Psoas muscle (tissue), 8 donors: ENCODE measurements around the gene UBE2N. TPM values are rescaled to one million over a fixed set of nuclear protein-coding genes. Genes with fewer than 3 reads are reported as not detected.

ENCODE experiments used
- ATAC-seq, 4 donors: fragments of 200-7000 bp; cut with Tn5 transposase; one replicate each; pipeline ENCODE4 v1.9.1; 2020; ENCODE audit warnings: moderate library complexity in 3 of 4, mild to moderate bottlenecking in 2 of 4
- DNase-seq, 2 donors: peaks; one replicate each; pipeline ENCODE4 v3.0.0-alpha.2; 2020
- H3K27ac ChIP-seq: fragments of 200-600 bp; one replicate; pipeline ENCODE4 v1.8.0; 2022
- H3K27me3 ChIP-seq, 3 donors: fragments of 200-600 bp in 1 of 3; one replicate each; pipeline versions ENCODE4 v1.6.1 to v1.8.0; 2013 to 2022; ENCODE audit warnings: low read length in 2 of 3, mild to moderate bottlenecking in 2 of 3, moderate library complexity in 1 of 3; ENCODE audit not compliant: insufficient read depth in 3 of 3
- H3K36me3 ChIP-seq, 2 donors: fragments of 200-600 bp in 1 of 2; one replicate each; pipeline versions ENCODE4 v1.6.1 to v1.8.0; 2013 to 2022; ENCODE audit warnings: low read depth in 1 of 2, mild to moderate bottlenecking in 1 of 2, moderate library complexity in 1 of 2; ENCODE audit not compliant: insufficient read depth in 1 of 2
- H3K4me1 ChIP-seq: fragments of 200-600 bp; one replicate; pipeline ENCODE4 v1.8.0; 2022
- H3K4me3 ChIP-seq: fragments of 200-600 bp; one replicate; pipeline ENCODE4 v1.8.0; 2022; ENCODE audit warnings: mild to moderate bottlenecking
- H3K9me3 ChIP-seq: fragments of 200-600 bp; one replicate; pipeline ENCODE4 v1.8.0; 2022
- WGBS, 3 donors: extraction: QIAGEN DNeasy Blood & Tissue Kit; methylation state at CpG; one replicate each; pipeline versions ENCODE4 v1.1.6 to v1.1.7; 2013; 5-methylcytosine and 5-hydroxymethylcytosine counted together
- intact Hi-C, 2 donors: fragments of 100-400 bp; cut with DNase I; formaldehyde crosslinking; loops; one replicate each; pipeline versions ENCODE4 v1.11.0 to v1.14.2; 2022
- polyA plus RNA-seq, 3 donors: library from polyadenylated mRNA; stranded (reverse); fragments of 200-250 nt; gene quantifications; one replicate each; pipeline ENCODE4 v1.2.3, GENCODE V29; 2013
- total RNA-seq, 4 donors: library from RNA; stranded (reverse); fragmentation: NEBNext Ultra II Directional in 2 of 4; extraction: Animal tissue kit (Norgen Biotek cat#: 25700) in 2 of 4; gene quantifications; one replicate each; pipeline versions ENCODE4 v1.2.1 to v1.2.4, GENCODE V29; 2021 to 2023
- TF ChIP-seq, protein P1 (sequence below): fragments of 200-600 bp; IDR thresholded peaks from one replicate; pipeline ENCODE4 v1.8.0; 2022; ENCODE audit warnings: antibody characterized with exemption
- donor health status: healthy with polysubstance abuse.
- donor health status: DM: no; HTN: no; CAD: no; lungs with moderate emphysema.
- donor health status: Bipolar disorder and iron deficiency.
- donor health status: healthy.
- donor health status: DM: yes; HTN: yes; CAD: no.
- donor health status: DM: no; HTN: no; CAD: no.
- donor health status: DM: no; HTN: no; CAD: no.
- donor health status: DM: yes; HTN: yes; CAD: no.

UBE2N gene
- total and polyA plus RNA-seq, 7 donors = 52.8 to 104 (median 81.6) TPM

DNA sequence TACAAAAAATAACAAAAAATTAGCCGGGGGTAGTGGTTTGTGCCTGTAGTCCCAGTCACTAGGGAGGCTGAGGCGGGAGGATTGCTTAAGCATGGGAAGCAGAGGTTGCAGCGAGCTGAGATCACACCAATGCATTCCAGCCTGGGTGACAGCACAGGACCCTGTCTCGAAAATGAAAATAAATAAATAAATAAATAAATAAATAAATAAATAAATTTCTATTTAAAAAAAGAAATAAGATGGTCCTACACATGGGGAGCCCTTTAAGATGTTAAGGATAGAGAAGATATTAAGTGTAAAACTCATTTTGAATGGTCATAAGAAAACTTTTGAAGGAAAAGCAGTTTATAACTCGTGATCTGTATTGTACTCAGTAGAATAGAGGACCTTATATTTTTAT lies 17.4 kb upstream of the UBE2N start:
- no peaks in the 10 kb centered on the region for H3K4me1 ChIP-seq
- H3K4me3 ChIP-seq = no peak overlapping the region
- no peaks in the 10 kb centered on the region for H3K27me3 ChIP-seq
- no peak for DNase-seq
- no peak overlapping the region for H3K27ac ChIP-seq
- WGBS, 3 donors = 93 to 97% (median 95%) methylated on average over 5 of the region's 5 CpGs
- TF ChIP-seq, protein P1, sequence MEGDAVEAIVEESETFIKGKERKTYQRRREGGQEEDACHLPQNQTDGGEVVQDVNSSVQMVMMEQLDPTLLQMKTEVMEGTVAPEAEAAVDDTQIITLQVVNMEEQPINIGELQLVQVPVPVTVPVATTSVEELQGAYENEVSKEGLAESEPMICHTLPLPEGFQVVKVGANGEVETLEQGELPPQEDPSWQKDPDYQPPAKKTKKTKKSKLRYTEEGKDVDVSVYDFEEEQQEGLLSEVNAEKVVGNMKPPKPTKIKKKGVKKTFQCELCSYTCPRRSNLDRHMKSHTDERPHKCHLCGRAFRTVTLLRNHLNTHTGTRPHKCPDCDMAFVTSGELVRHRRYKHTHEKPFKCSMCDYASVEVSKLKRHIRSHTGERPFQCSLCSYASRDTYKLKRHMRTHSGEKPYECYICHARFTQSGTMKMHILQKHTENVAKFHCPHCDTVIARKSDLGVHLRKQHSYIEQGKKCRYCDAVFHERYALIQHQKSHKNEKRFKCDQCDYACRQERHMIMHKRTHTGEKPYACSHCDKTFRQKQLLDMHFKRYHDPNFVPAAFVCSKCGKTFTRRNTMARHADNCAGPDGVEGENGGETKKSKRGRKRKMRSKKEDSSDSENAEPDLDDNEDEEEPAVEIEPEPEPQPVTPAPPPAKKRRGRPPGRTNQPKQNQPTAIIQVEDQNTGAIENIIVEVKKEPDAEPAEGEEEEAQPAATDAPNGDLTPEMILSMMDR = no peak
- intact Hi-C loops = no loop called here
- no peak for ATAC-seq
- H3K36me3 ChIP-seq = no peaks in the 10 kb centered on the region
- no peaks in the 10 kb centered on the region for H3K9me3 ChIP-seq

GRCh38 chr12:93456077-93456476 lies 14.3 kb upstream of the UBE2N start:
- Histone ChIP-seq H3K27me3 (no peaks in the 10 kb centered on the region), H3K27ac (no peak overlapping the region), H3K9me3 (no peaks in the 10 kb centered on the region), H3K36me3 (no peaks in the 10 kb centered on the region), H3K4me3 (no peak overlapping the region), H3K4me1 (no peaks in the 10 kb centered on the region)
- TF ChIP-seq, protein P1 = no peak
- ATAC-seq (no peak), DNase-seq (no peak)
- 70 to 78% (median 71%) methylated on average over 2 of the region's 2 CpGs for WGBS, 3 donors
- intact Hi-C loops = no loop called here

GRCh38 chr12:93453633-93454032 lies 11.9 kb upstream of the UBE2N start:
- no peaks in the 10 kb centered on the region for H3K36me3 ChIP-seq
- 79 to 81% (median 80%) methylated on average over 5 of the region's 5 CpGs for WGBS, 3 donors
- no peak overlapping the region for H3K27ac ChIP-seq
- intact Hi-C loops = no loop called here
- DNase-seq = no peak
- no peaks in the 10 kb centered on the region for H3K27me3 ChIP-seq
- peaks cover 4% of the 10 kb centered on the region for H3K4me1 ChIP-seq
- TF ChIP-seq, protein P1 = no peak
- ATAC-seq = no peak
- no peak overlapping the region for H3K4me3 ChIP-seq
- no peaks in the 10 kb centered on the region for H3K9me3 ChIP-seq

DNA sequence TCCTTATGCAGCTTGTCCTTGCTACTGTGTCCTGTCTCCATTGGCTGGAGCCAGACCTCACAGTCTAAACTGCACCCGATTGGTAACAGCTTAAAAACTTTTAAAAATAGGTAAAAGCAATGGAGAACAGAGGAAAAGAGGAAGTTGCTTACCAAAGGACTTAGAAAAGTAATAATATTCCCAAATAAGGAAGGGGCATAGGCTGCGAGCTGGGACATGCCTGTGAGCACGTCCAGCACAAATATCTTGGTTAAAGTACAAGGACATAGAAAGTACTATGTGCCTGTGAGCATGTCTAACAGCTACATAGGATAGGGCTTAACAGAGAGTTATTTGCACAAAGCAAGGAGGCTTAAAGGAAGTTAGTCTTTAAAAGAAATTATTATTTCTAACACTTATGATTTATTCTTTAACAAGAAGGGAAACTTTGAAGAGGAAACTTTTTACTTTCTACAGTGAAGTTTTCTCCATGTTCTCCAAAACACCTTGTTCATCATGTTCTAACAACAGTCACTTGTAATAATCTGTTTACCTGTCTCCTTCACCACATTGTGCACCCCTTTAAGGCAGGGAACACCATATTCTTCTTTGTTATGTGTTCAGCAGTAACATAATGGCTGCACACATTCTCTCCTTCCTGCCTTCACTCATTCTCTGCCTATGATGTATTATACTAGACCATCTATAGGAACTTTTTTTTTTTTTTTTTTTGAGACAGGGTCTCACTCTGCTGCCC lies 9.8 kb upstream of the UBE2N start:
- Histone ChIP-seq H3K4me1 (peaks cover 5% of the 10 kb centered on the region), H3K27me3 (no peaks in the 10 kb centered on the region), H3K4me3 (no peak overlapping the region), H3K36me3 (no peaks in the 10 kb centered on the region), H3K27ac (no peak overlapping the region), H3K9me3 (no peaks in the 10 kb centered on the region)
- 69 to 82% (median 70%) methylated on average over 3 of the region's 3 CpGs for WGBS, 3 donors
- no peak for ATAC-seq
- no peak for DNase-seq
- TF ChIP-seq, protein P1 = no peak
- intact Hi-C loops = no loop called here

- 82 to 88% (median 88%) methylated on average over 1 of the region's 1 CpG for WGBS, 3 donors
- intact Hi-C loops = no loop called here
- TF ChIP-seq, protein P1 = no peak
Observed at GRCh38 chr12:93449277-93449676, 7.5 kb upstream of the UBE2N start.

More at GRCh38 chr12:93449277-93449676, 7.5 kb upstream of the UBE2N start:
- no peaks in the 10 kb centered on the region for H3K36me3 ChIP-seq
- no peak for ATAC-seq
- no peak overlapping the region for H3K27ac ChIP-seq
- peaks cover 5% of the 10 kb centered on the region for H3K4me1 ChIP-seq
- H3K27me3 ChIP-seq = no peaks in the 10 kb centered on the region
- no peak for DNase-seq
- no peak overlapping the region for H3K4me3 ChIP-seq
- no peaks in the 10 kb centered on the region for H3K9me3 ChIP-seq
